ENCODE data around the gene MYPN. TPM values are rescaled to one million over a fixed set of nuclear protein-coding genes. Genes with fewer than 3 reads are reported as not detected.

The MYPN gene
- total and polyA plus RNA-seq, 11 donors = 33.4 to 240 (median 152) TPM

DNA sequence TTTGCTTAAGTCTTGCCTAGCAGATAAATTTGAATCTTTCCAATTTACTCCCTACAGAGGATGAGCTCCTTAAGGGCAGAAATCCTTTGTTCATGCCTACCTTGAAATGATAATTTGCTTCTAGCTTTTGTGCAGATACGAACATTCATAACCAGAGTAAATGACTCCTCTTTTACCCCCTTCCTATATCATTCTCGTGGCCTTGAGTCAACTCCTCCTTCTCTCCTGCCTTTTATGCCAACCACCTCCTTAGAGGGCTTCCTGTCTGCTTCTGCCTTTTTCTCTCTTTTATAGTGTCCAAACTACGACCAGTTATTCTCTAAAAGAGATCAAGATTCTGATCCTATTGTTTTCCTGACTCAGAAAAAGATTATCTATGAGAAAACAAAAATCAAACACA is 36.4 kb downstream of the MYPN start:
- H3K36me3 ChIP-seq = peaks cover 0 to 80% (median 0%) of the 10 kb centered on the region in 9 donors
- H3K27me3 ChIP-seq = no peaks in the 10 kb centered on the region
- ATAC-seq (no peak), DNase-seq (no peak)
- H3K9me3 ChIP-seq = no peaks in the 10 kb centered on the region
- WGBS, 4 donors = 66 to 71% (median 71%) methylated on average over 3 of the region's 3 CpGs
- no peak overlapping the region for H3K4me3 ChIP-seq
- no peaks in the 10 kb centered on the region for H3K4me1 ChIP-seq
- intact Hi-C loops (cut with DNase I) = no loop called here
- TF ChIP-seq POLR2A (IDR thresholded peaks at IDR 0.05) = no peak
- TF ChIP-seq, protein P1, sequence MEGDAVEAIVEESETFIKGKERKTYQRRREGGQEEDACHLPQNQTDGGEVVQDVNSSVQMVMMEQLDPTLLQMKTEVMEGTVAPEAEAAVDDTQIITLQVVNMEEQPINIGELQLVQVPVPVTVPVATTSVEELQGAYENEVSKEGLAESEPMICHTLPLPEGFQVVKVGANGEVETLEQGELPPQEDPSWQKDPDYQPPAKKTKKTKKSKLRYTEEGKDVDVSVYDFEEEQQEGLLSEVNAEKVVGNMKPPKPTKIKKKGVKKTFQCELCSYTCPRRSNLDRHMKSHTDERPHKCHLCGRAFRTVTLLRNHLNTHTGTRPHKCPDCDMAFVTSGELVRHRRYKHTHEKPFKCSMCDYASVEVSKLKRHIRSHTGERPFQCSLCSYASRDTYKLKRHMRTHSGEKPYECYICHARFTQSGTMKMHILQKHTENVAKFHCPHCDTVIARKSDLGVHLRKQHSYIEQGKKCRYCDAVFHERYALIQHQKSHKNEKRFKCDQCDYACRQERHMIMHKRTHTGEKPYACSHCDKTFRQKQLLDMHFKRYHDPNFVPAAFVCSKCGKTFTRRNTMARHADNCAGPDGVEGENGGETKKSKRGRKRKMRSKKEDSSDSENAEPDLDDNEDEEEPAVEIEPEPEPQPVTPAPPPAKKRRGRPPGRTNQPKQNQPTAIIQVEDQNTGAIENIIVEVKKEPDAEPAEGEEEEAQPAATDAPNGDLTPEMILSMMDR (IDR thresholded peaks at IDR 0.05) = no peak
- H3K27ac ChIP-seq = peak overlapping the region in 1 of 12 donors; percentile 44

DNA sequence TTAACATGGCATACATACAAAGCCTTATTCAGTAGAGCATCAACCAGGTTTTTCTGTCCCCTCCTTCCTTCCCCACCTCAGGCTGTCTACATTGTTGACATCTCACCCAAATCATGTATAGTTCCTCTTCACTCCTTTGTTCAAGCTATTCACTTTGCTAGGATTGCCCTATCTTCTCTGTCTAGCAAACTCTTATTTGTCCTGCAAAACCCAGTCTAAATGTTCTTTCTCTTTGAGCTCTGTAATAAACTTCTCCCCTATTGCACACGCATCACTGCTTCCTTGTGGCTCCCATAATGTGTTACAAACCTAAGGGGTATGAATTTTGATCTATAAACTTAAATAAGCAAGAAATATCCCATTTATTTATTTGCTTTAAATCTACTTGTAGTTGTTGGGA is 36.8 kb downstream of the MYPN start:
- H3K4me3 ChIP-seq = no peak overlapping the region
- ATAC-seq (no peak), DNase-seq (no peak)
- peaks cover 0 to 84% (median 0%) of the 10 kb centered on the region in 9 donors for H3K36me3 ChIP-seq
- no peak for TF ChIP-seq POLR2A (IDR thresholded peaks at IDR 0.05)
- TF ChIP-seq, protein P1 (IDR thresholded peaks at IDR 0.05) = no peak
- no peaks in the 10 kb centered on the region for H3K9me3 ChIP-seq
- intact Hi-C loops (cut with DNase I) = no loop called here
- WGBS, 4 donors = 82 to 96% (median 91%) methylated on average over 1 of the region's 1 CpG
- peaks cover 0 to 2% (median 0%) of the 10 kb centered on the region in 12 donors for H3K4me1 ChIP-seq
- H3K27me3 ChIP-seq = no peaks in the 10 kb centered on the region
- no peak overlapping the region for H3K27ac ChIP-seq

DNA sequence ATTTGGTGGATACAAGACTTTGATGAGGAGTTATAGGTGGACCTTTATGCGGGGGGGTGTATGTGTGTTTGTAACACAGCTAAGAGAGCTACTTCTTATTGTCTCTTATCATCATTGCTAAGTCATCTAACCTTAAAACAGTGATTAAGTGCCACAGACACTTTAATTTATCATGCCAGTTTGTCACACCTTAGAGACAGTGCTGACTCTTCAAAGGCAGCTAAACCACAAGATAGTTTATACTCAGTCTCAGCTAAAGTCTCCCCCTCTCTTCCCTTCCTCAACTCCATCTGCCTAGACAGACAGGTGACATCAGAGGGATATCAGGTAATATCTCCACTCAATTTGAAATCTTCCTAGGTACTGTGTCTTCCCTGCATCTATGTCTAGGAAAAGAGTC is 42.2 kb downstream of the MYPN start:
- no peaks in the 10 kb centered on the region for H3K27me3 ChIP-seq
- no peak overlapping the region for H3K4me3 ChIP-seq
- H3K9me3 ChIP-seq = no peaks in the 10 kb centered on the region
- intact Hi-C loops (cut with DNase I) = loop anchor here in 1 of 10 donors (10.0 kb wide), 1 partner anchor 297 kb away; no protein-coding TSS in a partner anchor
- H3K36me3 ChIP-seq = peaks cover 0 to 59% (median 0%) of the 10 kb centered on the region in 9 donors
- H3K4me1 ChIP-seq = peaks cover 0 to 41% (median 15%) of the 10 kb centered on the region in 12 donors
- 91 to 94% (median 93%) methylated on average over 1 of the region's 1 CpG for WGBS, 4 donors
- ATAC-seq (no peak), DNase-seq (no peak)
- H3K27ac ChIP-seq = peak overlapping the region in 9 of 12 donors; percentile 72 to 94 (median 83)
- TF ChIP-seq POLR2A (IDR thresholded peaks at IDR 0.05) = no peak

DNA sequence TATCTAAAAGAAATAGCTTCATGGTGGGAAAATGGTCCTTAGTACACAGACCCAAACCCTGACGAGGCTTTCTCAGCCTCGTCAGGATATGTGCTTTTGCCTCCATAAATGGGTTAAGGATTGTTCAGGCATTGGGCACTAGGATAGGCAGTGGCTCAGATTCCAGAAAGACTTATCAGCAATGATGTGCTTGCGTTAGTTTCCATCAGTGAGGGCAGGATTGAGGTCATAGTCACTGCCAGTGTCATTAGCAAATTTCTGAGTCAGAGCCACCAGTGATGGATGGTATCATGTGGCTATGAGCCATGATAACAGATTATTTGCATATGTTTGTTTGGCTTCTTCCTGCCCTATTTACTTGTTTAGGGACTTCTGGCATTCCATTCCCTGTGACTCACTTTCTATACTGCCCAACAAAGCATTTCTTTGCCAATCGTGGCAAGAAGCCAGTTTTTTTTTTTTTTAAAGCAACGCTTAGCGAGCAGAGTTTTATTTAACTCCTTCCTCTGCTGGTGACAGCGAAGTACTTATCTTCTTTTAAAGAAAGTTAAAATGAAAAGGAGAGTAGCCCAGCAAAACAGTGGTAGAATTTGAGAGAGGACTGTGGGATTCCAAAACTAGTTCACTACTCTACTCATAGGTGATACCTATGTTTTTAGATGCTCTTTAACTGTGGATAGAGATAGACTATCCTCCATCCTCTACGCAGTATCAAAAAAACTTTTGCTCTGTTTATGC is 44.4 kb downstream of the MYPN start:
- 6 to 14% (median 8%) methylated on average over 8 of the region's 8 CpGs for WGBS, 4 donors
- peaks cover 0 to 41% (median 15%) of the 10 kb centered on the region in 12 donors for H3K4me1 ChIP-seq
- peak in 3 of 5 donors; percentile 38 to 67 (median 58) for DNase-seq

More for the DNA sequence above, 44.4 kb downstream of the MYPN start:
- TF ChIP-seq, protein P1 (IDR thresholded peaks at IDR 0.05) = no peak
- TF ChIP-seq POLR2A (IDR thresholded peaks at IDR 0.05) = no peak
- H3K36me3 ChIP-seq = peaks cover 0 to 46% (median 0%) of the 10 kb centered on the region in 9 donors
- no peaks in the 10 kb centered on the region for H3K27me3 ChIP-seq
- intact Hi-C loops (cut with DNase I) = loop anchor here in 2 of 10 donors (2.0 to 10.0 kb wide), 2 partner anchors 67 to 299 kb away; no protein-coding TSS in a partner anchor
- peak overlapping the region; percentile 72 to 94 (median 82) for H3K27ac ChIP-seq
- H3K4me3 ChIP-seq = peak overlapping the region in 1 of 12 donors; percentile 5
- H3K9me3 ChIP-seq = no peaks in the 10 kb centered on the region
- peak; percentile 90 to 92 (median 91) for ATAC-seq
